T-helper 2 cell treated with Interferon-gamma antibody and Interleukin-4, amounts not matched to agents 5 μg/mL and 100 μg/mL, for 36 hours (primary cell): ENCODE measurements around the gene C2orf76.

Experiments
- DNase-seq: peaks from one replicate; pipeline ENCODE4 v3.0.0; 2021; ENCODE audit warnings: low spot score
- H3K27ac Mint-ChIP-seq: one replicate; pipeline ENCODE4 v1.8.0; 2021; ENCODE audit warnings: mild to moderate bottlenecking, mixed read lengths
- H3K27me3 Mint-ChIP-seq: one replicate; pipeline ENCODE4 v1.8.0; 2021; ENCODE audit warnings: low read depth, mixed read lengths
- H3K36me3 Mint-ChIP-seq: one replicate; pipeline ENCODE4 v1.8.0; 2021; ENCODE audit warnings: low read depth, mixed read lengths
- H3K4me1 Mint-ChIP-seq: one replicate; pipeline ENCODE4 v1.8.0; 2021; ENCODE audit warnings: low read depth, mixed read lengths
- H3K4me3 Mint-ChIP-seq: one replicate; pipeline ENCODE4 v1.8.0; 2022; ENCODE audit warnings: mild to moderate bottlenecking, moderate library complexity, mixed read lengths
- H3K9me3 Mint-ChIP-seq: one replicate; pipeline ENCODE4 v1.8.0; 2021; ENCODE audit warnings: mixed read lengths

Gene C2orf76

DNA sequence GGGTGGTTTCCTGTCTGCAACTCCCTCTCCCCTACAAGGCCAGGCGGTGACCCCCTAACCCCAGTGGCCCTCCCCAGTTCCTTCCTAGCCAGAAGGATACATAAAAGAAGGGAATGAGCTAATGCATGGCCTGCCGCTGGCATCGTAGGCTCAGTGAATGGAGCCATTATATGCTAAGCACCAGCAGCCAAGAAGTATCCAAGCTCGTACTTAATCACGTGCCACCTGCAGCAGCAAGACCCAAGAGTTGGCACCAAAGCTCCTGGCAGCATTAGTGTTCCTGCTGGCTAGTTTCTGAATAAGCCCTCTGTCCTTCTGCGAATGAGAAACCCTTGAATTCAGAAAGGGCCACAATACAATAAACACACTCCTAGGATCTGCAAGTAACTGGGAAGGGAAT is 4.5 kb upstream of the C2orf76 start:
- Mint-ChIP-seq H3K4me3 (no peak overlapping the region), H3K4me1 (peaks cover 17% of the 10 kb centered on the region)

GRCh38 chr2:119369845-119370244 is 3.2 kb upstream of the C2orf76 start:
- no peaks in the 10 kb centered on the region for H3K27me3 Mint-ChIP-seq
- peaks cover 56% of the 10 kb centered on the region for H3K36me3 Mint-ChIP-seq
- no peak overlapping the region for H3K27ac Mint-ChIP-seq
- no peaks in the 10 kb centered on the region for H3K9me3 Mint-ChIP-seq
- no peak for DNase-seq
- peaks cover 29% of the 10 kb centered on the region for H3K4me1 Mint-ChIP-seq
- H3K4me3 Mint-ChIP-seq = no peak overlapping the region

More for the DNA sequence above, 4.5 kb upstream of the C2orf76 start:
- H3K27me3 Mint-ChIP-seq = no peaks in the 10 kb centered on the region
- H3K9me3 Mint-ChIP-seq = no peaks in the 10 kb centered on the region
- H3K27ac Mint-ChIP-seq = no peak overlapping the region
- DNase-seq = no peak
- H3K36me3 Mint-ChIP-seq = peaks cover 56% of the 10 kb centered on the region

GRCh38 chr2:119367472-119368099 is 952 bp upstream of the C2orf76 start:
- DNase-seq = peak; percentile 47
- Mint-ChIP-seq H3K4me3 (peak overlapping the region; percentile 100), H3K9me3 (no peaks in the 10 kb centered on the region), H3K36me3 (peaks cover 36% of the 10 kb centered on the region), H3K27ac (peak overlapping the region; percentile 97), H3K27me3 (no peaks in the 10 kb centered on the region), H3K4me1 (peaks cover 34% of the 10 kb centered on the region)

DNA sequence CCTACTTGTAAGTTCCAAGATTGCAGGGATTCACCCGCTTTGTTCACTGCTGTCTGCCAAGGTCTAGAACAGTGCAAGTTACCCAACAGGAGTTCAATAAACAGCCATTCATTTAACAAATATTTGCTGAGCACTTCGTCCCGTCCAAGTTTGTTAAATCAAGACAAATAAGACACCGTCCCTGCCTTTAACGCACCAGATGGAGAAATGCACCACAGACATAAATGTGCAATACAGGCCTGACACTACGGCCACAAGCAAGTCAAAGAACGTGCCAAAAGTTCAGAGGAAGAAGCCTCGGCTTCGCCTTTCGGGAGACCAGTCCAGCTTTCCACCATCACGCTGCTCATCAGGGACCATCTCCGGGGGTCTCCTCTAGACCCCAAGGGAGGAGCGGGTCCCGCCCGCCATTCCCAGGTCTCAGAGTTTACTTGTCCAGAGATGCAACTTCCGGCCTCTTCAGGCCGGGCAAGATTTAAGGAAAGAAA is 429 bp downstream of the C2orf76 start:
- no peaks in the 10 kb centered on the region for H3K27me3 Mint-ChIP-seq
- H3K4me3 Mint-ChIP-seq = peak overlapping the region; percentile 100
- no peak for DNase-seq
- H3K36me3 Mint-ChIP-seq = peaks cover 26% of the 10 kb centered on the region
- H3K4me1 Mint-ChIP-seq = peaks cover 36% of the 10 kb centered on the region
- H3K27ac Mint-ChIP-seq = peak overlapping the region; percentile 97
- no peaks in the 10 kb centered on the region for H3K9me3 Mint-ChIP-seq

GRCh38 chr2:119365436-119365835 is 1.2 kb downstream of the C2orf76 start:
- DNase-seq = no peak
- Mint-ChIP-seq H3K27ac (peak overlapping the region; percentile 97), H3K27me3 (no peaks in the 10 kb centered on the region), H3K9me3 (no peaks in the 10 kb centered on the region), H3K36me3 (peaks cover 18% of the 10 kb centered on the region), H3K4me3 (peak overlapping the region; percentile 100), H3K4me1 (peaks cover 36% of the 10 kb centered on the region)

DNA sequence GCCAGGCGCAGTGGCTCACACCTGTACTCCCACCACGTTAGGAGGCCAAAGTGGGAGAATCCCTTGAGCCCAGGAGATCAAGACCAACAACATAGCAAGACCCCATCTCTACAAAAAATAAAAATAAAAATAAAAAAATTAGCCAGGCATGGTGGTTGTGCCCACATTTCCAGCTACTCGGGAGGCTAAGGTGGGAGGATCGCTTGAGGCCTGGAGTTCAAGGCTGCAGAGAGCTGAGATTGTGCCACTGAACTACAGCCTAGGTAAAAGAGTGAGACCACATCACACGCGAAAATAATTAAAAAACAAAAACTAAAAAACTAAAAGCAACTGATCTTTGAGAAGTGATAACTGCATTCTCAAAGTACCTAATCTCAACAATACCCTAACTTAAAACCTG is 1.8 kb downstream of the C2orf76 start:
- H3K36me3 Mint-ChIP-seq = peaks cover 14% of the 10 kb centered on the region

GRCh38 chr2:119360423-119360966 is 6.1 kb downstream of the C2orf76 start:
- H3K4me3 Mint-ChIP-seq = no peak overlapping the region
- peaks cover 6% of the 10 kb centered on the region for H3K27me3 Mint-ChIP-seq
- DNase-seq = no peak
- peaks cover 18% of the 10 kb centered on the region for H3K4me1 Mint-ChIP-seq
- H3K36me3 Mint-ChIP-seq = peaks cover under 1% of the 10 kb centered on the region
- no peak overlapping the region for H3K27ac Mint-ChIP-seq
- H3K9me3 Mint-ChIP-seq = no peaks in the 10 kb centered on the region

More for the DNA sequence above, 1.8 kb downstream of the C2orf76 start:
- H3K4me1 Mint-ChIP-seq = peaks cover 35% of the 10 kb centered on the region
- no peak for DNase-seq
- H3K27me3 Mint-ChIP-seq = no peaks in the 10 kb centered on the region
- H3K27ac Mint-ChIP-seq = peak overlapping the region; percentile 97
- H3K9me3 Mint-ChIP-seq = no peaks in the 10 kb centered on the region
- H3K4me3 Mint-ChIP-seq = peak overlapping the region; percentile 100

GRCh38 chr2:119359774-119360173 is 6.9 kb downstream of the C2orf76 start:
- no peak for DNase-seq
- H3K4me3 Mint-ChIP-seq = no peak overlapping the region
- peaks cover 11% of the 10 kb centered on the region for H3K4me1 Mint-ChIP-seq
- H3K9me3 Mint-ChIP-seq = no peaks in the 10 kb centered on the region
- no peaks in the 10 kb centered on the region for H3K36me3 Mint-ChIP-seq
- no peak overlapping the region for H3K27ac Mint-ChIP-seq
- peaks cover 6% of the 10 kb centered on the region for H3K27me3 Mint-ChIP-seq

- DNase-seq = no peak
- H3K27me3 Mint-ChIP-seq = peaks cover 6% of the 10 kb centered on the region
- H3K36me3 Mint-ChIP-seq = no peaks in the 10 kb centered on the region
- no peak overlapping the region for H3K27ac Mint-ChIP-seq
- peaks cover 5% of the 10 kb centered on the region for H3K4me1 Mint-ChIP-seq
- H3K9me3 Mint-ChIP-seq = no peaks in the 10 kb centered on the region
- H3K4me3 Mint-ChIP-seq = no peak overlapping the region
These were observed 11.8 kb downstream of the C2orf76 start for GRCh38 chr2:119354860-119355259.

DNA sequence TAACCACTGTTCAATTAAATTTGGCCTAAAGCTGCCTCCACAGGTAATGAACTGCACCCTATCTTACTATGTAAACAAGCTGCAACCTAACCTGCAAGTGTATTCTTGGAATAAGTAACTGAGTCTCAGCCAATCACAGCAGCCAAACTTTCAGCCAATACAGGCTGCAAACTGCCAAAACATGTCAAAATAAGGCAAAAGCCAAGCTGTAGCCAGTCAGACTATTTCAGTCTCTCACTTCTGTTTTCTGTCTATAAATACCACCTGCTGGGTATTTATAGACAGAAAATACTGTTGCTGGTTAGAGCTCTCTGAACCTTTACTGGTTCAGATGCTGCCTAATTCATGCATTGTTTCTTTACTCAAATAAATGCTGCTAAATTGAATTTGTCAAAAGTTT is 14.3 kb downstream of the C2orf76 start:
- peaks cover 6% of the 10 kb centered on the region for H3K27me3 Mint-ChIP-seq
- peaks cover 5% of the 10 kb centered on the region for H3K4me1 Mint-ChIP-seq
- H3K4me3 Mint-ChIP-seq = no peak overlapping the region
- no peaks in the 10 kb centered on the region for H3K9me3 Mint-ChIP-seq
- no peak overlapping the region for H3K27ac Mint-ChIP-seq
- no peak for DNase-seq
- H3K36me3 Mint-ChIP-seq = no peaks in the 10 kb centered on the region

GRCh38 chr2:119350311-119350998 is 16.2 kb downstream of the C2orf76 start:
- Mint-ChIP-seq H3K36me3 (no peaks in the 10 kb centered on the region), H3K27me3 (no peaks in the 10 kb centered on the region), H3K4me3 (no peak overlapping the region), H3K27ac (no peak overlapping the region), H3K4me1 (no peaks in the 10 kb centered on the region), H3K9me3 (no peaks in the 10 kb centered on the region)
- DNase-seq = no peak

DNA sequence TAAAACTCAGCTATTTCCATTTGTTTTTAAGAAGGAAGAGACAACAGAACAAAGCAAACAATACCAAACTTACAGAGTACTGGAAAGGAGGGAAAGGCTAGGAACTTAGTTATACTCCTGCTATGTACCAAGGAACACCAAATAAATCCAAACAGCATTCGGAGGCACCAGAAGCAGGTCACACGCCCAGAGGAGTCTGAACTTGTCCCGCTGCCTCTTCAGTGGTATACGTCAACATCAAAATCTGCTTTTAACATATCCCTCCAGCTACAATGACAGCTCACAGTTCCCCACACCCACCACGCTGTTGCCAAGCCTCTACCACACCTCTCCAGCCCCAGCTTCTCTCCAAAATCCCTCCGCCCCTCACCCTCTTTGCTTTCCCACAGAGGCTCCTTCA is 17.3 kb downstream of the C2orf76 start:
- H3K4me3 Mint-ChIP-seq = no peak overlapping the region
- H3K27me3 Mint-ChIP-seq = peaks cover 7% of the 10 kb centered on the region
- H3K36me3 Mint-ChIP-seq = no peaks in the 10 kb centered on the region
- H3K27ac Mint-ChIP-seq = no peak overlapping the region
- no peaks in the 10 kb centered on the region for H3K9me3 Mint-ChIP-seq
- no peak for DNase-seq
- H3K4me1 Mint-ChIP-seq = no peaks in the 10 kb centered on the region

DNA sequence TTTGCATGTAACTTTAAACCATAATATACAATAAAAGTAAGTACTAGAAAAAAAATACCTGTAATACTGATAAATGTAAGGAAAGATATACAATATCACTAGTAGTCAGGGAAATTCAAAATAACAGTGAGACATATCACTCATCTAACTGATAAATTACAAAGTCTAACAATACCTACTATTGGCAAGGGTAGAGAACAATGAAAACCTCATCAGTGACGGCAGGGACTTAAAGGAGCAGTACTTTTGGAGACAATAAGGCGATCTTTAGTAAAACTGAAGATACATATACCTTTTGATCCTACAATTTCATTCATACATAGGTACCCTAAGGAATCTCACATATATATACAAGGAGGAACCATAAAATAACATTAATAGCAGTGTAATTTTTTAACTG is 24.9 kb downstream of the C2orf76 start:
- H3K4me1 Mint-ChIP-seq = peaks cover 13% of the 10 kb centered on the region
- no peak overlapping the region for H3K27ac Mint-ChIP-seq
- peaks cover 7% of the 10 kb centered on the region for H3K27me3 Mint-ChIP-seq
- DNase-seq = no peak
- H3K36me3 Mint-ChIP-seq = no peaks in the 10 kb centered on the region
- no peaks in the 10 kb centered on the region for H3K9me3 Mint-ChIP-seq
- H3K4me3 Mint-ChIP-seq = no peak overlapping the region

DNA sequence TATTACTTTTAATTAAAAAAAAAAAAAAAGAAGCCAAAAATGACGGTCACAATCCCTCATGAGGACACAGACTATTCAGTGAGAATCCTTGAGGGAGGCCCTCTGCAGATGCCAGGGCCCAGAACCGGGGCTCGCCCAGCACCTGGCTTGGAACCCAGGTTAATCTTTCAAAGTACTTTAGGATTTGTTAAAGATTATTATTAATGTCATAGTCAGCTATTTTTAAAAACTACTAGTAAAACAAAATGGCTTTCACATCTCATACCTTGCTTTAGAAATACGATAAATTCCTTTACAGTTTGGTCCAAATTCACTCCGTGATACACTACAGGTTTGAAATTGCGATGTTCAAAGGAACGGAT is 27.1 kb downstream of the C2orf76 start:
- H3K36me3 Mint-ChIP-seq = no peaks in the 10 kb centered on the region
- no peak for DNase-seq
- peaks cover 2% of the 10 kb centered on the region for H3K27me3 Mint-ChIP-seq
- H3K4me1 Mint-ChIP-seq = peaks cover 13% of the 10 kb centered on the region
- H3K27ac Mint-ChIP-seq = no peak overlapping the region
- H3K4me3 Mint-ChIP-seq = no peak overlapping the region
- H3K9me3 Mint-ChIP-seq = no peaks in the 10 kb centered on the region
